CD14-positive monocyte (primary cell): Measurements from ENCODE around the gene ADSS1. TPM values are rescaled to one million over a fixed set of nuclear protein-coding genes. Genes with fewer than 3 reads are reported as not detected.

ENCODE experiments used
- DNase-seq, 3 donors: peaks; one replicate each; pipeline ENCODE4 v3.0.0-alpha.2; 2011 to 2022
- H2AFZ ChIP-seq: 2 replicates; pipeline ENCODE4 v1.6.0; 2012; ENCODE audit warnings: mild to moderate bottlenecking, low read depth, low read length, inconsistent platforms; ENCODE audit not compliant: insufficient read depth, poor library complexity, severe bottlenecking
- H3K27ac ChIP-seq, 2 donors: 1 replicate in 1 of 2; 2 replicates in 1 of 2; pipeline ENCODE4 v1.5.1; 2012 to 2013; ENCODE audit warnings: low read length in 2 of 2, control low read depth in 1 of 2, inconsistent platforms in 1 of 2, low read depth in 1 of 2, mild to moderate bottlenecking in 1 of 2
- H3K27me3 ChIP-seq, 2 donors: one replicate each; pipeline versions ENCODE4 v1.6.0 to v1.6.1; 2011 to 2013; ENCODE audit warnings: low read length in 2 of 2; ENCODE audit not compliant: control insufficient read depth in 2 of 2, insufficient read depth in 2 of 2
- H3K36me3 ChIP-seq, 2 donors: replicated peaks in 1 of 2; 1 replicate in 1 of 2; 2 replicates in 1 of 2; pipeline versions ENCODE4 v1.5.1 to v1.6.1; 2012 to 2013; ENCODE audit warnings: low read length in 2 of 2, control low read depth in 1 of 2, inconsistent platforms in 1 of 2, mild to moderate bottlenecking in 1 of 2; ENCODE audit not compliant: insufficient read depth in 2 of 2, control insufficient read depth in 1 of 2
- H3K4me1 ChIP-seq, 2 donors: 1 replicate in 1 of 2; 2 replicates in 1 of 2; pipeline versions ENCODE4 v1.5.1 to v1.6.1; 2012 to 2013; ENCODE audit warnings: low read length in 2 of 2, control low read depth in 1 of 2, inconsistent platforms in 1 of 2, mild to moderate bottlenecking in 1 of 2, moderate library complexity in 1 of 2; ENCODE audit not compliant: insufficient read depth in 2 of 2, control insufficient read depth in 1 of 2
- H3K4me2 ChIP-seq: replicated peaks from 2 replicates; pipeline ENCODE3; 2012; ENCODE audit warnings: low read length, moderate library complexity, mild to moderate bottlenecking; ENCODE audit not compliant: poor library complexity, severe bottlenecking; ENCODE audit errors: extremely low read depth
- H3K4me3 ChIP-seq, 3 experiments: fragments of 200-600 bp in 1 of 3; sonication (generic) in 1 of 3; replicated peaks in 1 of 3; 1 replicate in 2 of 3; 2 replicates in 1 of 3; pipeline ENCODE4 v1.5.1; 2011 to 2013; ENCODE audit warnings: low read length in 3 of 3, mild to moderate bottlenecking in 3 of 3, control low read depth in 2 of 3, low read depth in 2 of 3, inconsistent platforms in 1 of 3, moderate library complexity in 1 of 3
- H3K79me2 ChIP-seq: 2 replicates; pipeline ENCODE4 v1.6.0; 2012; ENCODE audit warnings: mild to moderate bottlenecking, control low read depth, inconsistent platforms, low read length, moderate library complexity; ENCODE audit not compliant: insufficient read depth
- H3K9ac ChIP-seq: 2 replicates; pipeline ENCODE4 v1.6.0; 2017; ENCODE audit warnings: low read length, mild to moderate bottlenecking; ENCODE audit not compliant: insufficient read depth, poor library complexity, severe bottlenecking
- H3K9me3 ChIP-seq, 2 donors: replicated peaks in 1 of 2; 1 replicate in 1 of 2; 2 replicates in 1 of 2; pipeline versions ENCODE4 v1.5.1 to v1.6.1; 2012 to 2013; ENCODE audit warnings: low read length in 2 of 2, control low read depth in 1 of 2; ENCODE audit not compliant: control insufficient read depth in 1 of 2, insufficient read depth in 1 of 2
- H4K20me1 ChIP-seq: 2 replicates; pipeline ENCODE4 v1.6.0; 2012; ENCODE audit warnings: mild to moderate bottlenecking, low read length, control low read depth, moderate library complexity; ENCODE audit not compliant: insufficient read depth
- H3K27ac Mint-ChIP-seq, 7 donors: one replicate each; pipeline ENCODE4 v1.8.0; 2020; ENCODE audit warnings: mild to moderate bottlenecking in 7 of 7, mixed read lengths in 7 of 7, moderate library complexity in 6 of 7, inconsistent platforms in 2 of 7
- H3K27me3 Mint-ChIP-seq, 3 donors: one replicate each; pipeline ENCODE4 v1.8.0; 2021 to 2022; ENCODE audit warnings: low read depth in 3 of 3, mild to moderate bottlenecking in 3 of 3, mixed read lengths in 3 of 3, moderate library complexity in 3 of 3, inconsistent platforms in 1 of 3
- H3K36me3 Mint-ChIP-seq, 2 donors: one replicate each; pipeline ENCODE4 v1.8.0; 2020; ENCODE audit warnings: mixed read lengths in 2 of 2, inconsistent platforms in 1 of 2, mild to moderate bottlenecking in 1 of 2
- H3K4me1 Mint-ChIP-seq: one replicate; pipeline ENCODE4 v1.8.0; 2020; ENCODE audit warnings: mild to moderate bottlenecking, mixed read lengths
- H3K4me3 Mint-ChIP-seq, 2 donors: one replicate each; pipeline ENCODE4 v1.8.0; 2020; ENCODE audit warnings: mild to moderate bottlenecking in 2 of 2, mixed read lengths in 2 of 2, moderate library complexity in 1 of 2
- H3K9me3 Mint-ChIP-seq, 7 donors: one replicate each; pipeline ENCODE4 v1.8.0; 2020 to 2022; ENCODE audit warnings: mixed read lengths in 7 of 7, mild to moderate bottlenecking in 6 of 7, moderate library complexity in 6 of 7, inconsistent platforms in 2 of 7
- CTCF ChIP-seq: fragments of 200-600 bp; IDR thresholded peaks from one replicate; pipeline ENCODE4 v1.8.0; 2022; ENCODE audit warnings: antibody characterized with exemption, mild to moderate bottlenecking
- WGBS: methylation state at CpG from one replicate; pipeline ENCODE4 v1.1.5; 2013; ENCODE audit warnings: missing lambda C conversion rate; ENCODE audit not compliant: insufficient coverage; 5-methylcytosine and 5-hydroxymethylcytosine counted together
- intact Hi-C, 2 donors: fragments of 100-400 bp; cut with micrococcal nuclease; formaldehyde crosslinking; loops; one replicate each; pipeline versions ENCODE4 v1.15.0 to v1.15.1; 2023
- polyA plus RNA-seq, 3 donors: library from polyadenylated mRNA; depleted of rRNA in 1 of 3; unstranded in 2 of 3; stranded (reverse) in 1 of 3; fragments of 300-500 nt in 2 of 3; fragments of >200 nt in 1 of 3; fragmentation: Illumina TruSeq in 2 of 3; gene quantifications; 1 replicate in 2 of 3; 2 replicates in 1 of 3; pipeline ENCODE4 v1.2.3, GENCODE V29; 2012 to 2021

The ADSS1 gene
- polyA plus RNA-seq, 3 donors: 0.61 to 3.7 (median 0.64) TPM

GRCh38 chr14:104772707-104773504 is 48.9 kb downstream of the ADSS1 start:
- Mint-ChIP-seq H3K9me3 (peaks cover 2 to 27% (median 12%) of the 10 kb centered on the region in 7 donors), H3K36me3 (peaks cover 41 to 75% of the 10 kb centered on the region in 2 donors), H3K4me3 (no peak overlapping the region), H3K4me1 (peaks cover 6% of the 10 kb centered on the region), H3K27me3 (no peaks in the 10 kb centered on the region), H3K27ac (no peak overlapping the region)
- Histone ChIP-seq H3K4me2 (no peak overlapping the region), H3K9ac (no peak overlapping the region), H3K4me3 (no peak overlapping the region), H3K79me2 (no peaks in the 10 kb centered on the region), H3K4me1 (peaks cover 0 to 9% of the 10 kb centered on the region in 2 donors), H4K20me1 (peaks cover 77% of the 10 kb centered on the region), H3K27me3 (no peaks in the 10 kb centered on the region), H3K27ac (no peak overlapping the region), H3K9me3 (peaks cover 7 to 11% of the 10 kb centered on the region in 2 donors), H2AFZ (no peak overlapping the region), H3K36me3 (peaks cover 57 to 78% of the 10 kb centered on the region in 2 donors)
- WGBS: 98% methylated on average over 37 of the region's 38 CpGs
- TF ChIP-seq CTCF: no peak
- intact Hi-C loops: no loop called here
- DNase-seq: no peak

GRCh38 chr14:104773505-104774452 is 49.8 kb downstream of the ADSS1 start:
- H3K4me1 ChIP-seq: peaks cover 0 to 2% of the 10 kb centered on the region in 2 donors
- peaks cover 2 to 27% (median 12%) of the 10 kb centered on the region in 7 donors for H3K9me3 Mint-ChIP-seq
- TF ChIP-seq CTCF: no peak

More at GRCh38 chr14:104773505-104774452, 49.8 kb downstream of the ADSS1 start:
- Histone ChIP-seq H4K20me1 (peaks cover 84% of the 10 kb centered on the region), H3K27ac (no peak overlapping the region), H2AFZ (no peak overlapping the region), H3K79me2 (no peaks in the 10 kb centered on the region), H3K27me3 (no peaks in the 10 kb centered on the region), H3K4me2 (no peak overlapping the region), H3K9ac (no peak overlapping the region), H3K9me3 (peaks cover 7 to 11% of the 10 kb centered on the region in 2 donors), H3K4me3 (no peak overlapping the region), H3K36me3 (peaks cover 57 to 83% of the 10 kb centered on the region in 2 donors)
- H3K27me3 Mint-ChIP-seq: no peaks in the 10 kb centered on the region
- peaks cover 41 to 75% of the 10 kb centered on the region in 2 donors for H3K36me3 Mint-ChIP-seq
- peaks cover 1% of the 10 kb centered on the region for H3K4me1 Mint-ChIP-seq
- H3K27ac Mint-ChIP-seq: peak overlapping the region in 1 of 7 donors; percentile 12
- H3K4me3 Mint-ChIP-seq: no peak overlapping the region
- intact Hi-C loops: no loop called here
- DNase-seq: no peak
- 93% methylated on average over 41 of the region's 46 CpGs for WGBS
